ENCODE data around the gene EEFSEC. TPM values are rescaled to one million over a fixed set of nuclear protein-coding genes. Genes with fewer than 3 reads are reported as not detected.
A peak's percentile ranks its signal among the peaks of the same experiment; 100 is the strongest.

EEFSEC gene
- total and polyA plus RNA-seq, 2 experiments from 2014 or later = 4.9 to 18.7 TPM

- Histone ChIP-seq H3K27ac (no peak overlapping the region), H3K36me3 (ENCODE audit: low read depth) (no peaks in the 10 kb centered on the region), H3F3A (ENCODE audit: insufficient read depth) (no peaks in the 10 kb centered on the region), H3K4me3 (no peak overlapping the region), H3K27me3 (replicated peaks; ENCODE audit: insufficient read depth) (no peaks in the 10 kb centered on the region), H2AFZ (no peak overlapping the region), H3K9ac (no peak overlapping the region), H3K79me2 (ENCODE audit: insufficient read depth) (no peaks in the 10 kb centered on the region), H3K4me2 (ENCODE audit: unreplicated experiment) (no peak overlapping the region), H3K9me3 (ENCODE audit: low read depth) (no peaks in the 10 kb centered on the region), H4K20me1 (ENCODE audit: insufficient read depth) (no peaks in the 10 kb centered on the region), H3K9me2 (ENCODE audit: insufficient read depth) (no peaks in the 10 kb centered on the region), H3K4me1 (ENCODE audit: insufficient read depth) (0 out of 2 replicates have a peak, but pooled peaks cover 6% of the 10 kb centered on the region)
- TF ChIP-seq EZH2 (IDR thresholded peaks at IDR 0.05; ENCODE audit: insufficient read depth, poor library complexity, severe bottlenecking) (no peak), EZH2phosphoT487 (IDR thresholded peaks at IDR 0.05; ENCODE audit: insufficient read depth, low read depth) (no peak)
- in situ Hi-C loops (cut with MboI) = no loop called here
- no peak for DNase-seq
- 92 to 95% methylated on average over 7 to 8 of the region's 8 CpGs for WGBS, 2 experiments (ENCODE audit: low coverage in 1 of 2, low lambda C conversion rate in 2 of 2, missing lambda C conversion rate in 2 of 2)
Observed at GRCh38 chr3:128342701-128343180, 189.5 kb downstream of the EEFSEC start.

GRCh38 chr3:128343287-128344051 is 190.2 kb downstream of the EEFSEC start:
- Histone ChIP-seq H3K4me2 (ENCODE audit: unreplicated experiment) (no peak overlapping the region), H3K4me1 (ENCODE audit: insufficient read depth) (0 out of 2 replicates have a peak, but pooled peaks cover 6% of the 10 kb centered on the region), H3K79me2 (ENCODE audit: insufficient read depth) (no peaks in the 10 kb centered on the region), H2AFZ (no peak overlapping the region), H3K4me3 (no peak overlapping the region), H3K27me3 (replicated peaks; ENCODE audit: insufficient read depth) (no peaks in the 10 kb centered on the region), H3K36me3 (ENCODE audit: low read depth) (no peaks in the 10 kb centered on the region), H3K9ac (no peak overlapping the region), H4K20me1 (ENCODE audit: insufficient read depth) (no peaks in the 10 kb centered on the region), H3K9me2 (ENCODE audit: insufficient read depth) (no peaks in the 10 kb centered on the region), H3K9me3 (ENCODE audit: low read depth) (no peaks in the 10 kb centered on the region), H3F3A (ENCODE audit: insufficient read depth) (no peaks in the 10 kb centered on the region), H3K27ac (no peak overlapping the region)
- 61 to 64% methylated on average over 6 of the region's 6 CpGs for WGBS, 2 experiments (ENCODE audit: low coverage in 1 of 2, low lambda C conversion rate in 2 of 2, missing lambda C conversion rate in 2 of 2)
- in situ Hi-C loops (cut with MboI) = no loop called here
- TF ChIP-seq EZH2 (IDR thresholded peaks at IDR 0.05; ENCODE audit: insufficient read depth, poor library complexity, severe bottlenecking) = no peak
- no peak for TF ChIP-seq EZH2phosphoT487 (IDR thresholded peaks at IDR 0.05; ENCODE audit: insufficient read depth, low read depth)
- peak; percentile 19 for DNase-seq

GRCh38 chr3:128344052-128344735 is 190.9 kb downstream of the EEFSEC start:
- TF ChIP-seq EZH2 (IDR thresholded peaks at IDR 0.05; ENCODE audit: insufficient read depth, poor library complexity, severe bottlenecking) = no peak
- TF ChIP-seq EZH2phosphoT487 (IDR thresholded peaks at IDR 0.05; ENCODE audit: insufficient read depth, low read depth) = no peak
- no peak overlapping the region for H3K27ac ChIP-seq
- H3K9me2 ChIP-seq (ENCODE audit: insufficient read depth) = no peaks in the 10 kb centered on the region
- no peaks in the 10 kb centered on the region for H3K79me2 ChIP-seq (ENCODE audit: insufficient read depth)
- H3K9me3 ChIP-seq (ENCODE audit: low read depth) = no peaks in the 10 kb centered on the region
- no peak overlapping the region for H3K4me3 ChIP-seq
- H3F3A ChIP-seq (ENCODE audit: insufficient read depth) = no peaks in the 10 kb centered on the region
- H3K9ac ChIP-seq = no peak overlapping the region
- 98% methylated on average over 6 of the region's 6 CpGs for WGBS, 2 experiments (ENCODE audit: low coverage in 1 of 2, low lambda C conversion rate in 2 of 2, missing lambda C conversion rate in 2 of 2)
- DNase-seq = no peak
- in situ Hi-C loops (cut with MboI) = no loop called here
- no peak overlapping the region for H3K4me2 ChIP-seq (ENCODE audit: unreplicated experiment)
- no peaks in the 10 kb centered on the region for H3K36me3 ChIP-seq (ENCODE audit: low read depth)
- no peak overlapping the region for H2AFZ ChIP-seq
- H4K20me1 ChIP-seq (ENCODE audit: insufficient read depth) = no peaks in the 10 kb centered on the region
- H3K27me3 ChIP-seq (replicated peaks; ENCODE audit: insufficient read depth) = no peaks in the 10 kb centered on the region
- 0 out of 2 replicates have a peak, but pooled peaks cover 6% of the 10 kb centered on the region for H3K4me1 ChIP-seq (ENCODE audit: insufficient read depth)

GRCh38 chr3:128345196-128345595 is 191.9 kb downstream of the EEFSEC start:
- no peaks in the 10 kb centered on the region for H3K79me2 ChIP-seq (ENCODE audit: insufficient read depth)
- H3K27ac ChIP-seq = no peak overlapping the region
- H3K9me2 ChIP-seq (ENCODE audit: insufficient read depth) = no peaks in the 10 kb centered on the region
- H3K4me3 ChIP-seq = no peak overlapping the region
- TF ChIP-seq EZH2 (IDR thresholded peaks at IDR 0.05; ENCODE audit: insufficient read depth, poor library complexity, severe bottlenecking) (no peak), EZH2phosphoT487 (IDR thresholded peaks at IDR 0.05; ENCODE audit: insufficient read depth, low read depth) (no peak)
- no peaks in the 10 kb centered on the region for H3K27me3 ChIP-seq (replicated peaks; ENCODE audit: insufficient read depth)
- no peak overlapping the region for H3K9ac ChIP-seq
- H3K9me3 ChIP-seq (ENCODE audit: low read depth) = no peaks in the 10 kb centered on the region
- in situ Hi-C loops (cut with MboI) = no loop called here
- H3F3A ChIP-seq (ENCODE audit: insufficient read depth) = no peaks in the 10 kb centered on the region
- no peak overlapping the region for H2AFZ ChIP-seq
- no peak for DNase-seq
- H4K20me1 ChIP-seq (ENCODE audit: insufficient read depth) = no peaks in the 10 kb centered on the region
- no peak overlapping the region for H3K4me2 ChIP-seq (ENCODE audit: unreplicated experiment)
- no peaks in the 10 kb centered on the region for H3K36me3 ChIP-seq (ENCODE audit: low read depth)
- WGBS, 2 experiments (ENCODE audit: low coverage in 1 of 2, low lambda C conversion rate in 2 of 2, missing lambda C conversion rate in 2 of 2) = 88 to 92% methylated on average over 4 of the region's 4 CpGs
- 0 out of 2 replicates have a peak, but pooled peaks cover 6% of the 10 kb centered on the region for H3K4me1 ChIP-seq (ENCODE audit: insufficient read depth)

Data from GM23248 (cell line).